CD4-positive, alpha-beta T cell treated with Interleukin-17A for 1 hour (primary cell): ENCODE measurements around the gene DERL3.

Experiments used
- DNase-seq: peaks from one replicate; pipeline ENCODE4 v3.0.0-alpha.2; 2020

Gene DERL3

DNA sequence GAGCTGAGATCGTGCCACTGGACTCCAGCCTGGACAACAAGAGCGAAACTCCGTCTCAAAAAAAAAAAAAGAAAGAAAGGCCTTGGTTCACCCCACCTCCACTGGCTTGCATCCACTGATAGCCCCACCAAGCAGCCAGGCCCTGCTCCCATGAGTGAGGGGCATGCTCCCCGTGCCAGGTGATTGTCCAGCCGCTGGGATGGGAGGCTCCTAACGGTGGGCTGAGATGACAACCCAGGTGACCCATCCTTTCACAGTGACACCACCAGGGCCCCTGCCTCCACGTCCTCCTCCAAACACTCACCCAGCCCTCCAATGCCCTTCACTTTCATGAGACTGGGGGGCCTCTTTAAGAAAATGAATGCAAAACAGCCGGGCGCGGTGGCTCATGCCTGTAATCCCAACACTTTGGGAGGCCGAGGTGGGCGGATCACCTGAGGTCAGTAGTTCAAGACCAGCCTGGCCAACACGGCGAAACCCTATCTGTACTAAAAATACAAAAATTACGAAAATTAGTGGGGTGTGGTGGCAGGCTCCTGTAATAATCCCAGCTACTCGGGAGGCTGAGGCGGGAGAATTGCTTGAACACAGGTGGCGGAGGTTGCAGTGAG is 8.6 kb upstream of the DERL3 start:
- no peak for DNase-seq

GRCh38 chr22:23846081-23846469 is 7.3 kb upstream of the DERL3 start:
- DNase-seq = no peak

DNA sequence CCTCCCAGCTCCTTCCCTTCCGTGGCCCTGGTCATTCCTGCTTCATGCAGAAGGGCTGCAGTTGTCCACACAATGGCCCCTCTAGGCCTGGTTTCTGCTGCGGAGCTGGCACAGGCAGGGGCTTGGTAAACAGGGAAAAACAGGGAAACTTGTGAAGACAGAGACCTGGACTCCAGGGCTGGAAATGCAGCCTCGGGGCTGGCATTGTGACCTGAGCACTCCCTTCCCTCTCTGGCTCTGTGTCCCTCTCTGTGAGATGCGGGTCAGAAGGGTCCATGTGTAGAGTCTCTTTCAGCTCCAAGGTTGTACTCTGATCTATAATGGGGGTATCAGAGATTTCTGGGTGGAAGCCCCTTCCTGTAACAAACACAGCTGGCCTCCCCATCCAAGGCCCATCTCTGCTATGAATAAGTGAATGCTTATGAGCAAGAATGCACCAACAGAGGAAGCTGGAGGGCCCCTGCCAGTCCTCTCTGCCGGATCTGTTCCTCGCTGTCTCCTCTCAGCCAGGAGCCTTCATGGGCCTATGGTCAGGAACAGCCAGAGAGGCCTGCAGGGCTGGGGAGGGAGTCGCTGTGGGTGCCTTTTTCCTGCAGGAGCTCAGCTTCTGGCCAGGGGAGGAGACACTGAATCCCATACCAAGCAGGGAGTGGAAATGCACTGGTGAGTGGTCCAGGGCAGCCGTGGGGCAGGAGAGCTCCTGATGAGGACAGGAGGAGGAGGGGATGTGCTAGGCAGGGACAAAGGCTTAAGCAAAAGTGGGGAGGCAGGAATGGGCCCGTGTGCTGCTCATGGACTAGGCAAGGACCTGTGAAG is 6.7 kb upstream of the DERL3 start:
- no peak for DNase-seq

- DNase-seq = no peak
These were observed 6.0 kb upstream of the DERL3 start for GRCh38 chr22:23844739-23845202.

DNA sequence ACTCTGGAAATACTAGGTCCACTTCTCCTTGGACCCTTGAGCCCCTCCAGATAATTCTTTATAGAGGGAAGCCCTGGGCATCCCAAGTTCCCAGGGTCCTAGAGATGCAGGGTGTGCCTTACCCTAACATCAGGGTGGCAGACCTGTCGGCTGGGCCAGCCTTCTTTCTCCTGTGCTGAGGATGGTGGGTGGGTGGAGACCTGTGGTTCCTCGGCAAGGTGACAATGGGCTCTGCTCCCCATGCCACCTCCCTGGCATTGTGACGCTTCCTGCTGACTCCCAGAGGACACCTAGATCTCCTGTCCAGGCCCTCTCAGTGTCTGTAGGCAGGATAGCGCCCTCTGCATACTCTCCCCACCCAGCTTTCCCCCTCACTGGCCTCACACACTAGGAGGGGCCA is 3.8 kb upstream of the DERL3 start:
- no peak for DNase-seq

DNA sequence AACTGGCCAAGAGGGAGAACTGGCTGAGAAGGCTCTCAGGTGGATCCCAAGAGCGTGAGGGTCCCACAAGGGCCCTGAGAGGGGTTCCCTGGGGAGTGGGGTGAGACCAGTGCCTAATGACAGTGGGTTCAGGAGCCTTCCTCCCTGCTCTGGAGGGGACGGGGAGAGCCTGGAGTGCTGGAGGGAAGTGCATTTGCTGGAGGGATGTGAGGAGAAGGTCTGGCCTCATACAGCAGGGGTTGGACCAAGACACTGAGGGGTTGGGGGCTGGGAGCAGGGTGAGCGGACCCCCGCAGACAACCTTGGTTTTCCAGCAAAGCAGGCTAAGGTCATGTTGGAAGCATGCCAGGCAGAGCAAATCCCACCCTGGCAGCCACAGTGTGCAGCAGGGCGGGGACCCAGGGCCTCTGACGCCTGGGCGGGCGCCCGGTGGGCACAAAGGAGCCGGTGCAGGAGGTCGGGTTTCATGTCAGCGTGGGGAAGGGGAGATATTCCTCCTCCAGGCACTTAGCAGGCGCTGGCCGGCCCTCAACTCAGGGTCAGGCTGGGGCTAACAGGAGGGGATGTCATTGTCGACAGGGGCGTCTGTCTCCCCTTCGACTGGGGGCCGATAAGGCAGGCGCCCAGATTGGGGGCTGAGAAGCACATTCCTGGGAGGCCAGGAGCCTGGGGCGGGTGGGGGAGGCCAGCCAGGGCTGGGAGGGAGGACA is 3.1 kb upstream of the DERL3 start:
- no peak for DNase-seq

- no peak for DNase-seq
These were observed 2.5 kb upstream of the DERL3 start for GRCh38 chr22:23841292-23841691.

- DNase-seq = no peak
These were observed 1.2 kb upstream of the DERL3 start for GRCh38 chr22:23840026-23840425.

GRCh38 chr22:23837911-23838680 is 710 bp downstream of the DERL3 start:
- DNase-seq = no peak

GRCh38 chr22:23837496-23837859 is 1.3 kb downstream of the DERL3 start:
- DNase-seq = no peak

DNA sequence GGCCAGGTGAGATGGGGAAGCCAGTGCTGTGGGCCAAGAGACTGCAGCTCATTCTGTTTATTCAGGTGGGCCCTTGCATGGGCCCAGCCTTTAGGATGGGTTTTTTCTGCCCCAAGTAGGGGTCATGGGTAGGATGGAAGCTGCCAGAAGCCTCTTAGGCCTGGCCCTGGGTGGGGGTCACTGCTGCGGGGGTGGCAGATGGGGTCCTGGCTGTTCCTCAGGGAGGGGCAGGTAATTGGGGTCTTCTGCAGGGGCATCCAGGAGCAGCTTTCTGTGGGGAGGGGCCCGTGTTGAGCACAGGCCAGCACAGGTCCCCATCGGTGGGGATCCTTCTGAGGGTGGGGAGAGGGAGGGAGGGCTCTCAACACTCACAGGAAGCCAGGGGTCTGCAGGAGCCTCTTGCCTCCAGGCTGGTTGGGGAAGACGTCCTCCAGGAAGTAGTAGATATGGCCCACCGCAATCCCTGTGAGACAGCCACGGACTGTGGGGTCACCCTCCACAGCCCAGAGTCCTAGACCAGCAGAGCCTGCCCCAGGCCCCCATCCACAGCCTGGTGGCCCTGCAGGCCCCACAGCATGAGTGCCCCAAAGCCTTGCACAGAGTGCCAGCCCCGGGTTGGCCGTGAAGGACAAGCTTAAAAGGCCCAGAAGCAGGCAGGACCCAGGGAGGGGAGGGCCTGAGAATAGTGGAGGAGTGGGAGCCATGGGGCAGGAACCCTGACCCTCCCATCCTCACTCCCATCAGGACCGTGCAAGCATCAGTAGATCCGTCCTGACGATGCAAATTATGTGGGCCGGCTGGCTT is 1.9 kb downstream of the DERL3 start:
- no peak for DNase-seq

- no peak for DNase-seq
These were observed 2.5 kb downstream of the DERL3 start for GRCh38 chr22:23836281-23836680.

- no peak for DNase-seq
These were observed 3.2 kb downstream of the DERL3 start for GRCh38 chr22:23835484-23836144.

- DNase-seq = no peak
These were observed 3.9 kb downstream of the DERL3 start for GRCh38 chr22:23834793-23835483.

GRCh38 chr22:23834406-23834792 is 4.4 kb downstream of the DERL3 start:
- no peak for DNase-seq

- no peak for DNase-seq
These were observed 4.9 kb downstream of the DERL3 start for GRCh38 chr22:23833911-23834317.

DNA sequence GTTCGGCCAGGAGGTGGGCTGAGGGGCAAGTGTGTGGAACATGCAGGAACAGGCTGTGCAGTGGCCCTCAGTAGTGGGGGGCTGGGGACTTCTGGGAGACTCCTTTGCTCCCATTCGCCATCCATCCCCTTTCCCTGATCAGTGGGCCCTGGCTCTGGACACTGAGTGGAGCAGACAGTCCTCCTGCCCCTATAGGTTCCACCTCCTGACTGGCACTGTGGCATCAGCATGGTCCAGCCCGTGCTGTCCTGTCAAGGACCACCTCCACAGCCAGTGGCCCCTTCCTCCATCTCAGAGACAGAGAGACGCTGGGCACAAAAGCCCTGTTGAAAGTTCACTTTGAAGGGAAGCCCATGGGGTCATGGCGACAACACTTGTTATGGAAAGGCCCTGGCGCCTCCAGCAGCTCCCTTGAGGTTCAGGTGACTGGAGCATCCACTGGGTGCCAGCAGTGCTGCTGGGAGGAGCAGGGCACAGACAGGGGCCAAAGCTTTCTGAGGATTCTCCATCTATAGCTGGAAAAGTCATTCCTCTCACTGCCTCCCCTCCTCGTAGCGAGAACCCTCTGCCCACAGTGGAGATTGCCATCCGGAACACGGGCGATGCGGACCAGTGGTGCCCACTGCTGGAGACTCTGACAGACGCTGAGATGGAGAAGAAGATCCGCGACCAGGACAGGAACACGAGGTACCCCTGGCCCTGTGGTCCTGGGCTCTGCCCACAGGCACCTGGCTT is 5.6 kb downstream of the DERL3 start:
- DNase-seq = no peak

- DNase-seq = no peak
These were observed 6.4 kb downstream of the DERL3 start for GRCh38 chr22:23832226-23833016.

DNA sequence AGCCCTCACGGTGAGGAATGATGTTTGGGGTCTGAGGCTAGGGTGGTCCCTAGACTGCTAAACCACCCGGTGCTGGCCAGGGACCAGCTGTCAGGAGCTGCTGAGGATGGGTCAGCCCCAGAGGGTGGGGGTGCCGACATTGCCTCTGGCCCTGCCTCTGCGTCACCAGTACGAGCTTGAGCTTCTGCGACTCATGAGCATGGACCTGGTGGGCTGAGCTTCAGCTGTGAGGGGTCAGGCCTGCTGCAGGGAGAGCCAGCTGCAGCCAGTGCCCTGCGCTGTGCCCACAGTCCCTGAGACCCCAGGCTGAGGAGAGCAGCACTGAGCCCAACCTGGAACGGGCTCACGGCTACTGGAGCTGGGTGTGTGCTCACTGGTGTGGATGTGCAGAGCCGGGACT is 7.0 kb downstream of the DERL3 start:
- no peak for DNase-seq

DNA sequence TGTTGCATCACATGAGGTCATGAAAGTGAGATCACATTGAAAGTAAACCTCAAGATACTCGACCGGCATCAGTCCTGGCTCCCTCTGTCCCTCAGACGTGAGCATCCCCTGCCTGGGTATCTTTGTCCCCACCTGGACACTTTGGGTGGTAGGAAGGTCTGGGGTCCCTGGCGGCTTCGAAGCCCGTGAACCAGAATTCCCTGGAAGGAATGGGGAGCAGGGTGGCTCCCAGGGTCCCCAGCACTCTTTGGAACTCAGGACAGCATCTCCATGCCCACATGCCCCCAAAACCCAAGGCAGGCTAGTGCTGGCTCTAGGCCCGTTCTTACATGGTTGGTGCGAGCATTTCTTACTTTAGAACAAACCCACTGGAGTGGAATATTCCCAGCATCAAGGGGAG is 7.5 kb downstream of the DERL3 start:
- DNase-seq = no peak
